Adrenal gland (tissue), 5 donors: Measurements from ENCODE around the gene ZCCHC9.
"Not testable (repeated sequence)": the region's sequence is repeated elsewhere in the genome, so short reads cannot be mapped to it uniquely, and the experiment has no call there.

Experiments used
- POLR2A ChIP-seq, 2 donors: fragments of 450-650 bp; IDR thresholded peaks; one replicate each; pipeline ENCODE4 v1.6.1; 2017; ENCODE audit warnings: antibody characterized with exemption in 2 of 2, mild to moderate bottlenecking in 2 of 2, moderate library complexity in 1 of 2
- TF ChIP-seq, protein P1 (sequence below), 6 experiments: fragments of 450-650 bp in 4 of 6; fragments of 200-600 bp in 2 of 6; sonication (generic) in 1 of 6; IDR thresholded peaks; 1 replicate in 5 of 6; 2 replicates in 1 of 6; pipeline versions ENCODE4 v1.5.1 to v1.8.0; 2016 to 2021; ENCODE audit warnings: antibody characterized with exemption in 6 of 6, mild to moderate bottlenecking in 2 of 6, moderate library complexity in 1 of 6
- donor health status: DM: no; HTN: no; CAD: no.

DNA sequence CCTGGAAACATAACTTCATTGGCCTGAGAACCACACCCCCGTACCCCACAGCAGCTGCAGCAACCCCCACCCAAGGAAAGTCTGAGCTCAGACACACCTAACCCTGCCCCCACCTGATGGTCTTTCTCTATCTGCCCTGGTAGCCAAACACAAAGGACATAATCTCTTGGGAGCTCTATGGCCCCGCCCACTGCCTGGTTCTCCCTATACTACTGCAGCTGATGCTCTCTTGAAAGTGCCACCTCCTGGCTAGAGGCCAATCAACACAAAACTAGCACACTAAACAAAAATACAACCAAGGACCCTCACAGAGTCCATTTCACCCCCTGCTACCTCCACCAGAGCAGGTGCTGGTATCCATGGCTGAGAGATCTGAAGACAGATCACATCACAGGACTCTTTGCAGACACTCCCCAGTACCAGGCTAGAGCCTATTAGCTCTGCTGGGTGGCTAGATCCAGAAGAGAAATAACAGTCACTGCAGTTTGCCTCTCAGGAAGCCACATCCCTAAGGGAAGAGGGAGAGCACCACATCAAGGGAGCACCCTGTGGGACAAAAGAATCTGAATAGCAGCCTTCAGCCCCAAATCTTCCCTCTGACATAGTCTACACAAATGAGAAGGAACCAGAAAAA, 30.9 kb upstream of the ZCCHC9 start:
- TF ChIP-seq, protein P1, sequence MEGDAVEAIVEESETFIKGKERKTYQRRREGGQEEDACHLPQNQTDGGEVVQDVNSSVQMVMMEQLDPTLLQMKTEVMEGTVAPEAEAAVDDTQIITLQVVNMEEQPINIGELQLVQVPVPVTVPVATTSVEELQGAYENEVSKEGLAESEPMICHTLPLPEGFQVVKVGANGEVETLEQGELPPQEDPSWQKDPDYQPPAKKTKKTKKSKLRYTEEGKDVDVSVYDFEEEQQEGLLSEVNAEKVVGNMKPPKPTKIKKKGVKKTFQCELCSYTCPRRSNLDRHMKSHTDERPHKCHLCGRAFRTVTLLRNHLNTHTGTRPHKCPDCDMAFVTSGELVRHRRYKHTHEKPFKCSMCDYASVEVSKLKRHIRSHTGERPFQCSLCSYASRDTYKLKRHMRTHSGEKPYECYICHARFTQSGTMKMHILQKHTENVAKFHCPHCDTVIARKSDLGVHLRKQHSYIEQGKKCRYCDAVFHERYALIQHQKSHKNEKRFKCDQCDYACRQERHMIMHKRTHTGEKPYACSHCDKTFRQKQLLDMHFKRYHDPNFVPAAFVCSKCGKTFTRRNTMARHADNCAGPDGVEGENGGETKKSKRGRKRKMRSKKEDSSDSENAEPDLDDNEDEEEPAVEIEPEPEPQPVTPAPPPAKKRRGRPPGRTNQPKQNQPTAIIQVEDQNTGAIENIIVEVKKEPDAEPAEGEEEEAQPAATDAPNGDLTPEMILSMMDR (IDR thresholded peaks at IDR 0.05): not testable (repeated sequence)
- TF ChIP-seq POLR2A (IDR thresholded peaks at IDR 0.05): not testable (repeated sequence)
